PC-3 (cell line): ENCODE results near the gene RALGAPA1.
"Not testable (repeated sequence)": the region's sequence is repeated elsewhere in the genome, so short reads cannot be mapped to it uniquely, and the experiment has no call there.

Source experiments
- CTCF ChIP-seq: fragments of 300-600 bp; sonication (generic); conservative IDR thresholded peaks from 2 replicates; pipeline ENCODE4 v1.5.1; 2017; ENCODE audit warnings: antibody characterized with exemption, low read depth, mild to moderate bottlenecking, low read length
- EZH2 ChIP-seq: fragments of 300-600 bp; sonication (generic); IDR thresholded peaks from one replicate; pipeline ENCODE4 v1.6.1; 2017; ENCODE audit warnings: antibody characterized with exemption, mild to moderate bottlenecking, low read length; ENCODE audit not compliant: unreplicated experiment
- EZH2phosphoT487 ChIP-seq: fragments of 300-600 bp; sonication (generic); IDR thresholded peaks from 2 replicates; pipeline ENCODE4 v1.6.1; 2018; ENCODE audit warnings: mild to moderate bottlenecking, antibody characterized with exemption, low read length, borderline replicate concordance

GRCh38 chr14:35733510-35733909 is 75.6 kb downstream of the RALGAPA1 start:
- not testable (repeated sequence) for TF ChIP-seq EZH2, CTCF, EZH2phosphoT487
